GM18505 (cell line): ENCODE results near the gene NLRP9.

Experiments
- ATAC-seq: cut with Tn5 transposase; IDR thresholded peaks from one replicate; pipeline ENCODE4 v1.9.1; 2021; ENCODE audit not compliant: unreplicated experiment
- POLR2A ChIP-seq: IDR thresholded peaks from 4 replicates; pipeline ENCODE4 v1.6.1; 2011; ENCODE audit warnings: borderline replicate concordance; ENCODE audit not compliant: insufficient read depth, insufficient read length; ENCODE audit errors: extremely low read depth

NLRP9 gene

GRCh38 chr19:55677572-55678028 is 60.6 kb downstream of the NLRP9 start:
- no peak for ATAC-seq
- no peak for TF ChIP-seq POLR2A

DNA sequence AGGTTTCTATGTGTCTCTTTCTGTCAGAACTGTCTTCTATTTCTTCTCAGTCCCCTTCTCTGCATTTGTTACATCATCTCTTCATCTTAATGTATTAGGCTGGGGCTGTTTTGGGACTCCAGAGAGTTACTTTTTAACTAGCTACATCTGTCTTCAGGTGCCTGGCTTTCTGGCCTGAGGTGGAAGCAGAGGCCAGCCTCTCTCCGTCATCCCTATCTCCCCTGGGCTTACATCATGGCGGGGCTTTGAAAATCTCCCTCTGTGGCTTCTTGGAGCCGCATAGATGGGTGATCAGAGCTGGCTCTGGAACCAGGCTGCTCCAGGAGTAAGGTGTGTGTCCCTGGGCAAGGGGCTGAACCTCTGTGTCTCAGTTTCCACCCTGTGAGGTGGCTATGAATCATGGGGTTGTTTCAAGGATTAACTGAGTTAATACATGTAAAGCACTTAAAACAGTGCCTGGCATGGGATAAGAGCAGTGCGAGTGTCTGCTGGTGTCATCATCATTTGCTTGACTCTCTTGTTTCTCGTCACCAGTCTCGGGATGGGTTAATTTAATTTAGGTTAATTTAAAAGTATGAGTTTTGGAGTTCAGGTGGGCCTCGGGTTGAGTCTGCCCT is 61.2 kb downstream of the NLRP9 start:
- no peak for TF ChIP-seq POLR2A

GRCh38 chr19:55676383-55676782 is 61.8 kb downstream of the NLRP9 start:
- no peak for TF ChIP-seq POLR2A
- no peak for ATAC-seq

More for the DNA sequence above, 61.2 kb downstream of the NLRP9 start:
- ATAC-seq, result no peak

- ATAC-seq, result no peak
- TF ChIP-seq POLR2A, result no peak
Measured at GRCh38 chr19:55675661-55676354, 62.4 kb downstream of the NLRP9 start.

GRCh38 chr19:55674841-55675660 is 63.2 kb downstream of the NLRP9 start, which contains the start of gene EPN1:
Gene EPN1 (plus strand): TSS chr19:55675226. CDS start chr19:55678628, 3,402 bp downstream.
- peak; percentile 61 for ATAC-seq

GRCh38 chr19:55674459-55674840 is 63.8 kb downstream of the NLRP9 start:
- ATAC-seq, result no peak
- no peak for TF ChIP-seq POLR2A

More at GRCh38 chr19:55674841-55675660, 63.2 kb downstream of the NLRP9 start, which contains the start of gene EPN1:
- TF ChIP-seq POLR2A, result peak; percentile 53

DNA sequence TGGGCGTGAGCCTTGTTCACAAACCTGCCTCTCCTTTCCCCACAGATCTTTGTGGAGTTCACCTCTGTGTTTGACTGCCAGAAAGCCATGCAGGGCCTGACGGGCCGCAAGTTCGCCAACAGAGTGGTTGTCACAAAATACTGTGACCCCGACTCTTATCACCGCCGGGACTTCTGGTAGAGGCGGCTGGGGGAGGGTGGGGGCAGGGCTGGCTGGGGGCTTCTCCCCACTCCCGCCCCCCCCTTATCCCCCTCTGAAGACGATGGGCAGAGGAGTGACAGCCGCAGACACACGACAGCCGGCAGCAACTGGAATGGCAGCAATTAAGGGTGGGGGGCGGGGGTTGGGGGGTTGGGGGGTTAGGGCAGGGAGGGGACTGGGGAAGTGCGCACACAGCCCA is 64.3 kb downstream of the NLRP9 start:
- ATAC-seq, result no peak
- TF ChIP-seq POLR2A, result no peak

- no peak for ATAC-seq
- no peak for TF ChIP-seq POLR2A
Measured at GRCh38 chr19:55673465-55673864, 64.7 kb downstream of the NLRP9 start.

- no peak for ATAC-seq
Measured at GRCh38 chr19:55672418-55672817, 65.8 kb downstream of the NLRP9 start.

GRCh38 chr19:55671054-55671378 is 67.2 kb downstream of the NLRP9 start:
- ATAC-seq, result no peak
- TF ChIP-seq POLR2A, result no peak

More at GRCh38 chr19:55672418-55672817, 65.8 kb downstream of the NLRP9 start:
- TF ChIP-seq POLR2A, result no peak

GRCh38 chr19:55670280-55671053 is 67.7 kb downstream of the NLRP9 start:
- no peak for ATAC-seq
- TF ChIP-seq POLR2A, result no peak

- no peak for TF ChIP-seq POLR2A
- no peak for ATAC-seq
Measured at GRCh38 chr19:55669418-55670279, 68.6 kb downstream of the NLRP9 start.
